NCI-H748 (cell line): ENCODE measurements around the gene PHF1.

Experiments used
- DNase-seq: peaks from one replicate; lab custom pipeline; 2025; ENCODE audit not compliant: unreplicated experiment; lab: John Stamatoyannopoulos, UW

Gene PHF1

GRCh38 chr6:33453393-33454008 is 42.7 kb downstream of the PHF1 start:
- DNase-seq: peak; percentile 24

GRCh38 chr6:33454009-33454946 is 43.5 kb downstream of the PHF1 start, which contains the start of gene ZBTB9:
Gene ZBTB9, plus strand, starts transcription at chr6:33454576. Its CDS starts 525 bp downstream, at chr6:33455101.
- DNase-seq: peak; percentile 99

- no peak for DNase-seq
These were observed 44.2 kb downstream of the PHF1 start for GRCh38 chr6:33455051-33455450.

GRCh38 chr6:33456156-33456555 is 45.3 kb downstream of the PHF1 start:
- DNase-seq: no peak

GRCh38 chr6:33458676-33459075 is 47.9 kb downstream of the PHF1 start:
- no peak for DNase-seq

GRCh38 chr6:33459226-33459625 is 48.4 kb downstream of the PHF1 start:
- DNase-seq: no peak
